Epidermal melanocyte (primary cell): ENCODE results near the gene HMG20A.

Experiments used
- DNase-seq: peaks from one replicate; pipeline ENCODE4 v3.0.0; 2011; ENCODE audit warnings: low spot score; ENCODE audit not compliant: insufficient read length

HMG20A gene

DNA sequence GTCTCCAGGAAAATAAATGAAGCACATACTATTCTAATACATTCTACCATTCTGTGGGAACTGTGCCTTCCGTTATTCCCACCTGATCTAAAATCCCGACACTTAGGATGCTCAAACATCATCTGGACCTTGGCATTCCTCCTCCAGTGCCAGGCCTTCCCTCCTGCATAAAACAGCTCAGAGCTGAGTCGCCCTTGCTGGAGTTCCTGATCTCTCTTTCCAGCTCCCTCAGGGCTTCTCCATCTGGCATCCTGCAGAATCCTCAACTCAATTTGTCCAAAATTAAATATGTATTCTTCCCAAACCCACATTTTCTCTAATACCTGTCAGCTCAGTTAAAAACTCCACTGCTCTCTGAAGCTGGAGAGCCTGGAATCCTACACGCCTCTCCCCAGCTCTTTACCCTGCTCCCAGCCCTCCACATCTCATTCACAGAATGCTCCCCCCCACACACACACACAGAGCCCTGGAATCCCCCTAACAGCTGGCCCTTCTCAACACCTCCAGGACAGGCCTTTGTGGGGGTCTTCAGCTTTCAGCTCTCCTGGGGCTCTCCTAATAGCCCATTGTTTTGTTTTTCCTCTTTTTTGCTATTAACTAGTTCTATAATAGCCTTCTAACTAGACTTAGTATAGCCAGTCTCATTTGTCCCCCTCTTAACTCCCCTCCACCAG is 78.5 kb downstream of the HMG20A start:
- DNase-seq: no peak

DNA sequence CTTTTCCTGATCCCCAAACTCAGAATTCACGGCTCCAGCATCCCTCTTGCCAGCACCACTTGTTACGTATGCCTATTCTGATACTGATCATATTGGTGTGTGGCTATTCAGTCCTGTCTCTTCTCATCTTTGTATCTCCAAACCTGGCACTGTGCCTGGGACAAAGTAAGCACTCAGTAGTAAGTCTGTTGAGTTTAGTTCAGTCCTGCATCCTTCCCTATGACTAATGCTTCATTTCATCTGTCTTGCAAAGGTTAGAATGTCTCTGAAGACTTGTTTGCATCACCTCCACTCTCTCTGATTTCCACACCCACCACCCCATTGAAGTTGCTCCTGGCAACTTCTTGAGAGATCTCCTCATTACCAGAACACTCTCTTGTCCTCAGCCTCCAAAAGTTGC is 80.3 kb downstream of the HMG20A start:
- DNase-seq: no peak

DNA sequence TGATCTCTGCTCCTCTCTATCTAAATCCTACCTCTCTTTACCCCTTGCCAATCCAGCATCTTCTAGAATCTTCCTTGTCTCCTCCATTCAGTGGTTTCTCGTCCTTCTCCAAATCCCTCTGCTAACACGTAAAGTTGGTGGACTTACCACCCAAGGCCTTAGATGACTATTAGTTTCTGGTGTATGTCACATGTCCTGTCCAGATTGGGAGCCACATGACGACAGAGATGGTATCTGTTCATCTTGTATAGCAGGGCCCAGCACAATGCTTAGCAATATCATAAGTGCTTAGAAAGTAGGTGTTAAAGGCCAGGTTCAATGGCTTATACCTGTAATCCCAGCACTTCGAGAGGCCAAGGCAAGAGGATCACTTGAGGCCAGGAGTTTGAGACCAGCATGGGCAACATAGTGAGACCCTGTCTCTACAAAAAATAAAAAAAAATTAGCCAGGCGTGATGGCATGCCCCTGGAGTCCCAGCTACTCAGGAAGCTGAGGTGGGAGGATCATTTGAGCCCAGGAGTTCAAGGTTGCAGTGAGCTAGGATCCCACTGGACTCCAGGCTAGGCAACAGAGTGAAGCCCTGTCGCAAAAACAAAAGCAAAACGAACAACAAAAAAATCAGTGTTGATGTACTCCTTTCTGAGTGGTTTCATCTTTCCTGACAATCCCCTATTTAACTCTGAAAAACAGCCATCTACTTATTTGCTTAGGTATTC is 81.8 kb downstream of the HMG20A start:
- DNase-seq: no peak

DNA sequence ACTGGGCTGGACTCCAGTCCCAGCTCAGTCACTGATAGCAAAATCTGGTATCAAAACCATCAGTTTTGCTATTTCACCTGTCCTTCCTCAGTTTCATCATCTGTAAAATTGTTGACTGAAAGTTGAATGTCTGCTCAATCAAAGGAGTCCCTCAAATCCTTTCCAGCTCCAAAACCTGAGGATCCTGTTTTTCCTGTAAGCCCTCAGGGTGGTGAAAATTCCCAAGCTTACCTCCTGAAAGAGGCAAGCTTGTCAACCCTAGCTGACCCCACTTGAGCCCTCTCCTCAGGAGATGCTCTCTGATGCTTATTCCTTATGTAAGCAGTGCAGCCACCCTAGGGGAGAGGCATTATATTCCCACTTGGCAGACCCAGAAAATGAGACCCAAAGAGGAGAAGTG is 82.6 kb downstream of the HMG20A start:
- DNase-seq: no peak

DNA sequence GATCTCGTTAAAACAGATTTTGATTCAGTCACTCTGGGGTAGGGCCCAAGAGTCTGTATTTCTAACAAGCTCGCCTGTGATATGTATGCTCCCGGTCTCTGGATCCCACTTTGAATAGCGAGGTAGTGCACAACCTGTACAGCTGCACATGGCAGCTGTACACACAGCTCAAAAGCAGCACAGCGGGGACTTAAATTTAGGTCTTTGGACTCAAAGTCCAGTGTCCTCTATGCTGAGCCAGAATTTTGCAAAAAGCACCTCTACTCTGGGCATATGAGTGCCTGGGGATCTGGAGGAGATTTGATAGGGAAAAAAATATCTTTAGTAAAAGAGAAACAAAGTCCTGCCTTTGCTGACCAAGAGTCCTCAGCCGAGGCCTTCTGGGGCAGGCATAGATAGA is 83.1 kb downstream of the HMG20A start:
- DNase-seq: no peak

DNA sequence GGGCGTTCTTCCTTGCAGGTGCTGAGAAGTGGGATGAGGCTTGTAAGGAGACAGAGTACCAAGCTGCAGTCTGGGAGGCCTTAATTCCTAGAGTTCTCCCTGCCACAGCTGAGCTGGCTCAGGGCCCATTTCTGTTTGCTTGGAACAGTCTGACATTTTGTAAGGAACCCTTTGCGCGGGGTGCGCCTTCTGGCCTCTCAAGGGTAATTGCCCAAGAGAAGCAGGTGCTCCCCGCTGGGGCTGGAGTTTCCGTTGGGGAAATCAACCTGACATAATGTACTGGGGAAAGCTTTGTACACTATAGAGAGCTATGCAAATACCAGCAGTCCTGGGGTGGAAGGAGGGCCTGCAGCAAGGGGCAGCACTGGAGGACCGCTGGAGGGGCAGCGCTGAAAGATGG is 83.6 kb downstream of the HMG20A start:
- DNase-seq: no peak

DNA sequence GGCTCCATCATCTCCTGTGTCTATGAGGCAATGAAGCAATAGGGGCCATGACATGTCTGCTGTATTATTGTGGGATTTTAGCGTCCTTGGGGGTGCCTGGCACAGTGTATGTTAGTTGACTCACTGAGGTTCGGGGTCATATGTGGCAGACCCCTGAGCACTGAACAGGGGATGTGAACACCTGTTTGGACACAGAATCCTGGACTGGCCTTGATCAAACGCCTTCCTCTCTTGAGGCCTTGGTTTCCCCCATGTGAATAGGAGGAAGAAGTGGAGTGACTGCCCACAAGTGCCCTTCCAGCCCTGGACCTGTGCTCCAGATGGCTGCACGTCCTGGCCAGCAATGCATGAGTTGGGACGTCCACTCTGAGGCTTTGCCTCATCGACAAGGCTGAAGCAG is 84.2 kb downstream of the HMG20A start:
- no peak for DNase-seq

DNA sequence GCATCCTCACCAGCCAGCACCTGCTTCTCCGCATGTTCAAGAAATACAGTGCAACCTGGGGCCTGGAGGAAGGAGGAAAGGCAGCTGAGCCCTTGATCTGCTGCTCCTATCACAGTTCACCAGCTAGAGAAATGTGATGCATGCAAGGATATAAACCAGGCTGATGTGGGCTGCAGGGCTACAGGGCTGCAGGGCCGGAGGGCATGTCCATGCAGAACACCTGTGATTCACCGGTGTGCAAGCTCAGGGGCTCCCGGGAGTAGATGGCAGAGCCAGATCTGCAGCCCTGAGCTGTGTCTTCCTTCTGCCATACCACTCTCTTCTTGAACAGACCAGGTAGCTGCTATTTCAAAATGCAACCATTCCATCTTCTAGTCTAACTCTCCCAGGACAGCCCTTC is 84.9 kb downstream of the HMG20A start:
- DNase-seq: no peak

DNA sequence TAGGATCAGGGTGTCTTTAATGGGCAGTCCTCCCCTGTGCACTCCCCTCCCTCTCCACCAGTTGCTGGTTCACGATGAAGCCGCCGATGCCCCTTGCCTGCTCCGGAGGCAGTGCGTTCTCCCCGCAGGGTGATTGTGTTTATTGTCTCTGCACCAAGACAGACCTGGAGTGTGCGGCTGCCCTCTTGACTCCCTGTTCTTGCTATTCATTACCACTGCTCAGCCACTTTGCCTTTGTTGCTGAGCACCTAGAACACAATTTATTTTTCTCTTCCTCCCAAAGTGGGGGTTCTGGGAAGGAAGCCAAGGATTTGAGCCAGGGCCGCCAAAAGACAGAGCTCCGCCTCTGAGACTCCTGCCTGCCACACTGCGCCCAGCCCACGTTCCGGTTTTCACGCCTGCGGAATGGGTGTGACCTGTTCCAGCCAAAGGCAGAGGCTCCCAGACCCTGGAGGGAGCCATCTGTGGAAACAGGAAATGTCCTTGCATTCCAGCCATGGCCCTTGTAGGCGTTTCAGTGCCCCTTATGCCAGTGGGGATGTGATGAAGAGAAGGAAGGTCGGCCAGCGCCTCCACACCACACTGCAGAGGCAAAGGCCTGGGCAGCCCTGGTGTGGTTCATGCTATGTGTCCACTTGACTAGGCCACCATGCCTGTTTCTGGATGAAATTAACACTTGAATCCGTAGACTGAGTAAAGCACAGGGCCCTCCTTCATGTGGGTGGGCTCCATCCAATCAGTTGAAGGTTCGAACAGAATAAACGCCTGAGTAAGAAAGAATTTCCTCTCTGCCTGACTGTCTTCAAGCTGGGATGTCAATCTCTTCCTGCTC is 85.8 kb downstream of the HMG20A start:
- no peak for DNase-seq

DNA sequence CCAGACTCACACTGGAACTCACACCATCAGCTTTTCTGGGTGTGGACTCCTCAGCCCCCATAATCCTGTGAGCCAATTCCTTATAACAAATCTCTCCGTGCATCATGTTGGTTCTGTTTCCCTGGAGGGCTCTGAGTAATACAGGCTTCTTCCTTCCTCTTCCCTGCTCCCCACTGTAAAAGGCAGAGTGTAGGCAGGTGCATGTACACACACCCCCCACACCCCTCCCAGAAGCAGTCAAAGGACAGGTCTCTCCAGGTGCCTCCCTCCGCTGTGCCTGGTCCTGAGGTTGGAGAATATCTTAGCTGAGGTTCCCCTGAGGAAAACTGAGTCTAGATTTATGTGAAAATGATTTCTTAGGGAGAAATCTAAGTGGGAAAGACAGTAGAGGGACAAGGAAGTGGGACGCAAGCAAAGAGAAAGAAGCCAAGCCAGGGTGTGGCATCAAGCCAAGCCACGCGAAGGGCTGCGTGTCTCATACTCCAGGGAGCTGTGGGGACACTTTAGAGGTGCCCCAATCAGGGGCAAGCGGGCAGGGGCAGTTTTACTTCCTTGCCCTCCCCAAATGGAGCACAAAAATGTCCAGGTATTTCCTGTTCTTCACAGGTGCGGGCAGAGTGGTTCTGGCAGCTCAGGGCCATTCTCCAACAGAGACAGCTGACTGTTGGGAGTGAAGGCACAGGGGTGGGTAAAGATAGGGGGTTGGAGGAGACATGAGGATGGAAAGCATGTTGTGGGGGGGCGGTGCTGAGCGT is 86.6 kb downstream of the HMG20A start:
- DNase-seq: no peak

DNA sequence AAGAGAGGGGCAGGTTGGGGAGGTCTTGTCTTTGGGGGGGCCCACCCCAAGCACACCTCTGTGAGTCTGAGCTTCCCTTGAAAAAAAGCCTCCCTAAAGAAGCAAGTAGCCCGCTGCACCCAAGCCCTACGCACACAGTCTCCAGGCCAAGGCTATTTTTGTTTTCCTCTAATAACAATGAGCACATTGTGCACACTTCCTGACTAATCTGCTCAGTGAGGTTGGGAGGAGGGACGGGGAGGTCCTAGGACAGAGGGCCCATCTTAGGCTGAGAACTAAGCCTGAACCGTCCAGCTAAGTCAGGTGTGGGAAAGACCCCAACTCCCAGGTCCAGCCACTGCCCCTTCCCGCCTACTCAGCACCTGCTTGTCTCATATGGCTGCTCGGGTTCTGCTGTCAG is 87.2 kb downstream of the HMG20A start:
- peak; percentile 53 for DNase-seq

DNA sequence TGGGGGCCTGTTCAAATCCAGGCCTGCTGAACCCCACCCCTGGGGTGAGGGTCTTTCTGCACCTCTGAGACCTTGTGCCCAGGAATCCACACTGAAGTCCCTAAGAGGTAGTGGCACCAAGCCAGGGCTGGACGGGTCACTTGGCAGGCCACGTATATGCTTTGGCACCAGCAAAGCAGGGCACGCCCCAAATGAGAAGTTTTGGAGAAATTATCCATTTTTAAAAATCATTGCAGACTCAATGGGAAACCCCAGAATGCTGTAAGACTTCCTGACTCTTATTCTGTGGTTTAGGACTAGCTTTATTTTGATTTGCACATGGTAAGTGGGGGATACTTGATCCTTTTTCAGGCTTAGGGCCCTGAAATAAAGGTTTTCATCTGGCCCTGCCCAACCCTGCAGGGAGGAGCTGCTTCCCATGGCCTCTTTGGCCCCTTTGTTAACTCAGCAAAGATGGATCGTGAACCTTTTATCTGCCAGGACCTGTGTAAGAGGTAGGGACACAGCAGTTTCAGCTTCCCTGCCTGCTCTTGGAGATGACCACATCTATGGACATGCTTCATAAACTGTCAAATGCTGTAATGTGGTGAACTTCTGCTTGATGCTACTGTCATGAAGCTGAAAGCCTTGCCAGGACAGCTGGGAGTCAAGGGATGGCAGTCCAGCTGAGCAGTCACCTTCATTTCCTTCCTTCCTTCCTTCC is 88.0 kb downstream of the HMG20A start:
- DNase-seq: no peak

DNA sequence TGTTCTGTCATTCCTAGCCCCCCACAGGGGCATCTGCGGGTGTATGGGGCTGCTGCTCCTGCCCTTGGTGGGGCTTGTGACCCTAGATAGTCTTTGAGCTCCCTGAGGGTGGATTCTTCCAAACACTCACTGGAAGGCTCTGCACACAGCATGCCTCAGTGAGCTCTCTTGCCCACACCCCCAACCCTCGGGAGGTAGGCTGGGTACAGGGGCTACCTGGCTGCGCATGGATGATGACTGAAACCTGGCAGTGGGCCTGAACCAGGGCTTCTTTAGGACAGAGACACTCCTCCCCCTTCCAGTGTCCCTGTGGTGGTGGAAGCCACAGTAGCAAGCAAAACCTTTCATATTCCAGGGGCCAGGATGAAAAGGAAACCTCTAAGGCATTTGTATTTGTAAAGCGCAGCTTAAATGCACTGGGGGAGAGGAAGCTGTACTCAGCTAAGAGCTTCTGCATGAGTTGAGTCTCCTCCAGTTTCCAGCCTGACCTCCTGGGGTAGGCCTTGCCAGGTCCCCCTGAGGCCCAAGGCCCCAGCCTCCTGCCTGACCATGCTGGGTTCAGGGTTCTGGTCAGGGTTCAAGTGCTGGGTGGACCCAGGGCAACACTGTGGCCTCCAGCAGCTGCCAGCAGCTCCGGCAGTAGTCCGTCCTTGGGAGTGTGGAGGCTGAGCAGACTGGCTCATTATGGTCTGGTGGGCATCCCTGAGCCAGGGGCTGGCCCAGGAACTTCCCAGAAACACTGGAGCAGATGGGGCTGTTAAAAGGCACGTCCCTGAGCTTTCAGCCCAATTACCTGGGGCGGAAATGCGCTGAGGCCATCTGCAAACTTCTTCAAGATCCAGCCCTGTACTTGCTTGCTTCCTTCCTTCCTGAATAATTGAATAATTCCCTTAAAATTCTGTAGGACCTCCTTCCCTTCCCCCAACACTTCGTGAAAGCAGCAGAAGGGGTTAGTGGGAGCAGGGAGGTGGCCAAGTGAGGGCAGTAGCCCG is 89.7 kb downstream of the HMG20A start:
- no peak for DNase-seq

DNA sequence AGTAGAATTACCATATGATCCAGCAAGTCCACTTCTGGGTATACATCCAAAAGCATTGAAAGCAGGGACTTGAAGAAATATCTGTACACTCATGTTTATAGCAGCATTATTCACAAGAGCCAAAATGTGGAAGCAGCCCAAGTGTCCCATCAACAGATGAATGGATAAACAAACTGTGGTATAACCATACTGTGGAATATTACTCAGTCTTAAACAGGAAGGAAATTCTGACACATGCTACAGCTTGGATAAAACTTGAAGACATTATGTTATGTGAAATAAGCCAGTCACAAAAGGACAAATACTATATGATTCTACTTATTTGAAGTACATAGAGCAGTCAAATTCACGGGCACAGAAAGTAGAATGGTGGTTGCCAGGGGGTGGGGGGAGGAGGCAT is 91.2 kb downstream of the HMG20A start:
- DNase-seq: no peak

DNA sequence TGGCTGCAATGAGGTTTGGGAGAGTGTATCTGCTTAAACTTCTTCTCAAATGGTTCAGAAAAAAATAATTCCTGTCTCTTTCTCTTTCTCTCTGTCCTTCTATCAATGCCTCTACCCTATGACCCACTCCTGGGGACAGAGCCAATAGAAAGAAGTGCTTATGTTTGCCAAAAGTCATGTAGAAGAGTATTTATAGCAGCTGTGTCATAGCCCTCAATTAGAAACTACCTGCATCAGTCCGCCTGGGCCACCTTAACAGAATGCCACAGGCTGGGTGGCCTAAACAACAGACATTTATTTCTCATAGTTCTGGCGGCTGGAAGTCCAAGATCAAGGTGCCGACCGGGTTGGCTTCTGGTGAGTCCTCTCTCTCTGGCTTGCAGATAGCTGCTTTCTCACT is 92.5 kb downstream of the HMG20A start:
- no peak for DNase-seq

DNA sequence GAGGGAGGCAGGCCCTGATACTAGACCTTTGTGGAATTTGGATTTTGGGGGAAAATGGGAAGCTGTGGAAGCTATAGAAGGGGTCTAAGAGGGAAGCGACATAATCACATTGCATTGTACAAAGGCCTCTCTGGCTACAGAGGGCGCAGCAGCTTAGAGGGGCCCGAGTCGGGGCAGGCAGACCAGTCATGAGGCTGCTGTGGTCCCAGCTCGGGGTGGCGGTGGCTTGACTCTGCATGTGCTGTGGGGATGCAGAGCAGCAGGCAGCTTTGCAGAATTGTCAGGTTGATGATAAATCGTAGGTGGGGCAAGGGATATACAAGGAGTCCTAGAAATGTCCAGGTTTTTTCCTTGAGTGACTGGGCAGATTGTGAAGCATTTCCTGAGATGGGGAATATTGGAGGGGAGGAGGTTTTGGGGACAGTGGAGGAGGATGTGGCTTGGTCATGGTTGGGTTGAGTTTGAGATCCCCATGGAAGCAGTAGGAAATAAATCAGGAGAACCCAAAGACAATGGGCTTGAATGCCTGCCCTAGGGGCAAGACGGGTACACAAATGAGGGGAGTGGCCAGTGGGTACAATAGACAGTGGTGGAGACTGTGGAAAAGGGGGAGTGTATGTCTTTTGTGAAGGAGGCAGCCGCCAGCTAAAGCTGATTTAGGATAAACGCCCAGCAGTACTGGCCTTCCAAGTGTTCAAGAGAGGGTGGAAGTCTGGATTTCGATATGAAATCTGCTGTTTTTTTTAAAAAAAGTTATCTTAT is 94.1 kb downstream of the HMG20A start:
- DNase-seq: no peak

DNA sequence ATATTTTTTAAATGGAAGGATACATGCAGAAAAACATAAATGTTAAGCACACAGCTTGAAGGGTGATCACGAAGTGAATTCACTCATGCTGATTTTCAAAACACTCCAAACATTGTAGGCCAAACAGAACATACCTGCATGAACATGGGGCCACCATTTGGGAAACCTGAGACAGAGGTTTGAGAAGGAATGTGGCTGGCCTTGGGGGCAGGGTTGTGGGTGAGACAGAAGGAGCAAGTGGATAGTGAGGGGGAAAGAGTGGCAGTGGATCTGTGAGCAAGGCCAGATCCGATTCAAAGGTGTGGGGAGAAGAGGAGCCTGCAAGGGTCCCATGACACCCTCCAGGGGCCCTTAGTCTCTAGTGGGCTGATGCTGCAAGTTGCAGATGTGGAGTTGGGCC is 94.9 kb downstream of the HMG20A start:
- no peak for DNase-seq

DNA sequence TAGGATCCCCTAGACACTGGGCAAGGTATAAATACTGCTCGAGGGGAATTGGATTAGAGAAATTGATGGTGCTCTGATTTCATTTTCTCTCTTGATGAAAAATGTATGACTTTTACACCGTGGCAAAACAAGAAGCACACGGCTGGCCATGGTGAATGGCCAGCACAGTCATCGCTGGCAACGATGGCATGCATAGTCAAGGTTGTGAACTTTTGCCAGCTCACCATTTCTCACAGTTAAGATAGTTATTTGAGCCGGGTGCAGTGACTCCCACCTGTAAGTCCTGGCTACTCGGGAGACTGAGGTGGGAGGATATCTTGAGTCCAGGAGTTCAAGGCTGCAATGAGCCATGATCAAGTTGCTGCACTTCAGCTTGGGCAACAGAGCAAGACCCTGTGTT is 95.4 kb downstream of the HMG20A start:
- no peak for DNase-seq

DNA sequence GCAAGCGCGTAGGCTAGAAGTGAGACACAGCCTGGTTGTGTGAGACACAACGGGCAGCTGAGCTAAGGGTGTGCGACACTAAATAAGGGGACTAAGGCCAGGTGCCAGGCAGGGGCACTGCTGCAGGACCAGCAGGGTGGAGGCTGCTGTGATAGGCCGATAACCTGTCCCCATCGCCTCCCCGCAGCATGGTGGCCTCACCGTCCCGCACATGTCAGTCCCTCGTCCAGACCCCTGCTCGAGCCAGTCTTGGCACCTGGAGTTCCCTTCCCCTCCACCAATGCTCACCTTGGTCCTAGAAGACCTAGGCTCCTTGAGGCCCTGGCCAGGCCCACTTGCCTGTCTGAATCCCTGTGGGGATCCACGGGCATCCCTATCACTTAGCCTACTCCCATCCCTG is 96.1 kb downstream of the HMG20A start:
- DNase-seq: no peak
